ENCODE data around the gene SPACDR.

The SPACDR gene

DNA sequence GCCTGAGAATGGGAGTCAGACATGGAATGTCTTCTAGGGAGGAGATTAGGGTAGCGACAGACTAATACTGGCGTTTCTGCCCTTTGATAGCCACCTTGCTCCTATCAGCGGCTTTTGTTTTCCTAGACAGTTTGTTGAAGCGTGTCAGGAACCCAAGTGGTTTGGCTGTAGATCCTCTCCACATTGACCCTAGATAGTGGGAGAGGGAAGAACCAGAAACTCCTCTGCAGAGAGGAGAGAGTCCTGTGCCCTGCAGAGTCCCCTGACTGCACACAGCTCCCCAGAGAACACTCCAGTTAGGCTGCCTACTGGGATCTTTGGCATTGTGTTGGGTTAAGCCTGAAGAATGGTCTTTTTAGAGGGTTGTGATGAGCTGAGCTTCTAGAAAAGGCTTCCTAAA, 32.0 kb downstream of the SPACDR start:
- TF ChIP-seq, protein P1, sequence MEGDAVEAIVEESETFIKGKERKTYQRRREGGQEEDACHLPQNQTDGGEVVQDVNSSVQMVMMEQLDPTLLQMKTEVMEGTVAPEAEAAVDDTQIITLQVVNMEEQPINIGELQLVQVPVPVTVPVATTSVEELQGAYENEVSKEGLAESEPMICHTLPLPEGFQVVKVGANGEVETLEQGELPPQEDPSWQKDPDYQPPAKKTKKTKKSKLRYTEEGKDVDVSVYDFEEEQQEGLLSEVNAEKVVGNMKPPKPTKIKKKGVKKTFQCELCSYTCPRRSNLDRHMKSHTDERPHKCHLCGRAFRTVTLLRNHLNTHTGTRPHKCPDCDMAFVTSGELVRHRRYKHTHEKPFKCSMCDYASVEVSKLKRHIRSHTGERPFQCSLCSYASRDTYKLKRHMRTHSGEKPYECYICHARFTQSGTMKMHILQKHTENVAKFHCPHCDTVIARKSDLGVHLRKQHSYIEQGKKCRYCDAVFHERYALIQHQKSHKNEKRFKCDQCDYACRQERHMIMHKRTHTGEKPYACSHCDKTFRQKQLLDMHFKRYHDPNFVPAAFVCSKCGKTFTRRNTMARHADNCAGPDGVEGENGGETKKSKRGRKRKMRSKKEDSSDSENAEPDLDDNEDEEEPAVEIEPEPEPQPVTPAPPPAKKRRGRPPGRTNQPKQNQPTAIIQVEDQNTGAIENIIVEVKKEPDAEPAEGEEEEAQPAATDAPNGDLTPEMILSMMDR (conservative IDR thresholded peaks at IDR 0.05; ENCODE audit: low read depth), result no peak
- CTCF ChIA-PET, result no interaction called here
- POLR2A ChIA-PET (ENCODE audit: low non-redundant PET), result no interaction called here
- peak overlapping the region; percentile 95 for H3K27ac ChIP-seq
- no peak for DNase-seq (ENCODE audit: low spot score)

DNA sequence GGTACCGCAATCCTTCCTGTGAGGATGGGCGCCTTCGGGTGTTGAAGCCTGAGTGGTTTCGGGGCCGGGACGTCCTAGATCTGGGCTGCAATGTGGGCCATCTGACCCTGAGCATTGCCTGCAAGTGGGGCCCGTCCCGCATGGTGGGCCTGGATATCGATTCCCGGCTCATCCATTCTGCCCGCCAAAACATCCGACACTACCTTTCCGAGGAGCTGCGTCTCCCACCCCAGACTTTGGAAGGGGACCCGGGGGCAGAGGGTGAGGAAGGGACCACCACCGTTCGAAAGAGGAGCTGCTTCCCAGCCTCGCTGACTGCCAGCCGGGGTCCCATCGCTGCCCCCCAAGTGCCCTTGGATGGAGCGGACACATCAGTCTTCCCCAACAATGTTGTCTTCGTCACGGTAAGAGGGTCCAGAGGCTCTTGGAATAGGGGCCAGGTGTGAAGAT, 32.7 kb downstream of the SPACDR start:
- POLR2A ChIA-PET (ENCODE audit: low non-redundant PET), result no interaction called here
- CTCF ChIA-PET, result no interaction called here
- TF ChIP-seq, protein P1 (conservative IDR thresholded peaks at IDR 0.05; ENCODE audit: low read depth), result no peak
- DNase-seq (ENCODE audit: low spot score), result no peak
- peak overlapping the region; percentile 95 for H3K27ac ChIP-seq

DNA sequence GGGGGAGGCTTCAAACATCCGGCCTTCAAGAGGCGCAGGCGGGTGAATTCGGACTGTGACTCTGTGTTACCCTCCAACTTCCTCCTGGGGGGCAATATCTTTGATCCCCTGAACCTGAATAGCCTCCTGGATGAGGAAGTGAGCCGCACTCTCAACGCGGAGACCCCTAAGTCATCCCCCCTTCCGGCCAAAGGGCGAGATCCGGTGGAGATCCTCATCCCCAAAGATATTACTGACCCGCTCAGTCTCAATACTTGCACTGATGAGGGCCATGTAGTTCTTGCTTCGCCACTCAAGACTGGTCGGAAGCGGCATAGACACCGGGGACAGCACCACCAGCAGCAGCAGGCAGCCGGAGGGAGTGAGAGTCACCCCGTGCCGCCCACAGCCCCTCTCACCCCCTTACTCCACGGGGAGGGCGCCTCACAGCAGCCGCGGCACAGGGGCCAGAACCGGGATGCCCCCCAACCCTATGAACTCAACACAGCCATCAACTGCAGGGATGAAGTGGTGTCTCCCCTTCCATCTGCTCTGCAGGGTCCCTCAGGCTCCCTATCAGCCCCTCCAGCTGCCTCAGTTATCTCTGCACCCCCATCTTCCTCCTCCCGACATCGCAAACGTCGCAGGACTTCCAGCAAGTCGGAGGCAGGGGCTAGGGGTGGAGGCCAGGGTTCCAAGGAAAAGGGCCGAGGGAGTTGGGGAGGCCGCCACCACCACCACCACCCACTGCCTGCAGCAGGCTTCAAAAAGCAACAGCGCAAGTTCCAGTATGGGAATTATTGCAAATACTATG, 33.4 kb downstream of the SPACDR start:
- ChIA-PET CTCF (interaction anchor here (0.6 to 1.1 kb wide), 3 partner anchors 20 to 131 kb away, joined by 3 to 6 read pairs (median 3); no protein-coding TSS in a partner anchor), POLR2A (ENCODE audit: low non-redundant PET) (no interaction called here)
- TF ChIP-seq, protein P1 (conservative IDR thresholded peaks at IDR 0.05; ENCODE audit: low read depth), result no peak
- DNase-seq (ENCODE audit: low spot score), result no peak
- peak overlapping the region; percentile 95 for H3K27ac ChIP-seq

DNA sequence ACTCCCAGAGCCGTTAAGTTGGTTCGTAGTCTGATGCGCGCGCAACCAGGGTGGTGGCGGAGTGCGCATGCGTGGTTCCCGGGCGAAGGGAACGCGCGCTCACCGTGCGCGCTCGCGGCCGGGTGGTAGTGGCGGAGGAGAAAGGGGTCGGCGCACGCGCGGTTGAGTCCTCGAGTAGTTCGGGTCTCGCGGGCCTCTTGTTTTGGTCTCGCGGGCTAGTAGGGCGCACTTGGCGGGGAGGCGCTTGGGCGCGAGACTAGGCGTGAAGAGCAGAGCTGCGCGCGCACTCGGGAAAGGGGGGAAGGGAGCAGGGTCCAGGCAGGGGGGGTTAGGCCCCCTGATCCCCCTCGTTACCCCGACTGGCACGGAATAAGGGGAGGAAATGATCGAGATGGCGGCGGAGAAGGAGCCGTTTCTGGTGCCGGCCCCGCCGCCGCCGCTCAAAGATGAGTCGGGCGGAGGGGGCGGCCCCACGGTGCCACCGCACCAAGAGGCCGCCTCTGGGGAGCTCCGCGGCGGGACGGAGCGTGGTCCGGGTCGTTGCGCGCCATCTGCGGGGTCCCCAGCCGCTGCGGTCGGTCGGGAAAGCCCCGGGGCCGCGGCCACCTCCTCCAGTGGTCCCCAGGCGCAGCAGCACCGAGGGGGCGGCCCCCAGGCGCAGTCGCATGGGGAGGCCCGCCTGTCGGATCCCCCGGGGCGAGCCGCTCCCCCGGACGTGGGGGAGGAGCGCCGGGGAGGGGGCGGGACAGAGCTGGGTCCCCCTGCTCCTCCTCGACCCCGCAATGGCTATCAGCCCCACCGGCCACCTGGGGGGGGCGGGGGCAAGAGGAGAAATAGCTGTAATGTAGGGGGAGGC, 34.2 kb downstream of the SPACDR start, which contains the start of gene MEPCE:
Gene MEPCE (plus strand): TSS at position 195 of the 856 bp plus-strand sequence. CDS start 188 bp downstream, at position 383.
- DNase-seq (ENCODE audit: low spot score), result peak; percentile 99
- H3K27ac ChIP-seq, result peak within 1 kb of the TSS; percentile 95
- ChIA-PET CTCF (interaction anchor here (0.6 to 1.1 kb wide), 4 partner anchors 21 to 134 kb away, joined by 3 to 6 read pairs (median 4); no protein-coding TSS in a partner anchor), POLR2A (ENCODE audit: low non-redundant PET) (interaction anchor here (0.6 to 1.3 kb wide), 7 partner anchors 11 to 667 kb away, joined by 3 to 7 read pairs (median 3); partner anchors contain the start of genes AP4M1 and MCM7)
- TF ChIP-seq, protein P1 (conservative IDR thresholded peaks at IDR 0.05; ENCODE audit: low read depth), result no peak

DNA sequence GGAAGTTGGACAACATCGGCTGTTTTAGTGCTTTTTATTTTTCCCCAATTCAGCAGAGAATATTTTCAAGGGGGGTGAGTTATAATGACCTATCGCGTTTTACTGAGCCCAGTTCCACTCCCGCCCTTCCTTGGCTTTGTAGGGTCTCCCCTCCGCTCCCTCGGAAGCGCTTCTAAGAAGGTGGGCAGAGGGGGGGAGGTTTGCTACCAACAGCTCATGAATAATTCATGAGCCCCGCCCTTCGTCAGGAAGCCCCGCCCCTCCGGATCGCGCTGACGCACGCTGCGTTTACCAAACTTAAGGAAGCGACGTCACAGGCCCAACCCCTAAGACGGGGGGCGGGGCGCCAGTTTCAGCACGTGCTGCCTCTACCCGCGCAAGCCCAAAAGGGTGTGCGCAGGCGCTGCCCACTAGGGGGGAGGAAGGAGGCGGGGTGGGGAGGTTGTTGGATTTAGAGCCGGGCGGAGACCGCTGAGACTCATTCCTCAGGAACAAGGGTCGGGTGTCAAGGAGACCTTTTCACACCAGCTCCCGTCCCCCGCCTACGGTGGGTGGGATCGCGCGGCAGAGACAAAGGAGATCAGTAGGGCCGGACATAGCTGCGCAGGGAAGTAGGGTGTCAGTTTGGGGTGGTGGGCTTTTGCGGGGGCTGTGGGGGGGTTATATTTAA, 35.0 kb downstream of the SPACDR start:
- H3K27ac ChIP-seq, result peak overlapping the region; percentile 95
- peak; percentile 99 for DNase-seq (ENCODE audit: low spot score)
- CTCF ChIA-PET, result interaction anchor here (0.7 to 1.1 kb wide), 2 partner anchors 22 to 134 kb away, joined by 5 to 6 read pairs; no protein-coding TSS in a partner anchor
- POLR2A ChIA-PET (ENCODE audit: low non-redundant PET), result interaction anchor here (0.5 to 1.3 kb wide), 11 partner anchors 10 to 1006 kb away, joined by 3 to 7 read pairs (median 3); partner anchors contain the start of genes AP4M1 and MCM7
- TF ChIP-seq, protein P1 (conservative IDR thresholded peaks at IDR 0.05; ENCODE audit: low read depth), result no peak
